Mesothelial cell of epicardium (in vitro differentiated cells): Measurements from ENCODE around the gene ABCA1. TPM values are rescaled to one million over a fixed set of nuclear protein-coding genes. Genes with fewer than 3 reads are reported as not detected.
"Not testable (repeated sequence)": the region's sequence is repeated elsewhere in the genome, so short reads cannot be mapped to it uniquely, and the experiment has no call there.

Experiments
- DNase-seq, 2 experiments: peaks; one replicate each; pipeline ENCODE4 v3.0.0; 2021; ENCODE audit warnings: low spot score in 2 of 2; ENCODE audit not compliant: unreplicated experiment in 2 of 2
- H3K27ac Mint-ChIP-seq: 2 replicates; pipeline ENCODE4 v1.8.0; 2021; ENCODE audit warnings: mixed read lengths
- H3K27me3 Mint-ChIP-seq: 2 replicates; pipeline ENCODE4 v1.8.0; 2021; ENCODE audit warnings: low read depth, mixed read lengths
- H3K36me3 Mint-ChIP-seq: 2 replicates; pipeline ENCODE4 v1.8.0; 2021; ENCODE audit warnings: mixed read lengths
- H3K4me1 Mint-ChIP-seq: 2 replicates; pipeline ENCODE4 v1.8.0; 2021; ENCODE audit warnings: mixed read lengths
- H3K4me3 Mint-ChIP-seq: 2 replicates; pipeline ENCODE4 v1.8.0; 2021; ENCODE audit warnings: mild to moderate bottlenecking, moderate library complexity, mixed read lengths
- H3K9me3 Mint-ChIP-seq: 2 replicates; pipeline ENCODE4 v1.8.0; 2021; ENCODE audit warnings: mixed read lengths
- total RNA-seq: library from RNA; stranded (reverse); gene quantifications from 3 replicates; pipeline ENCODE4 v1.2.1, GENCODE V29; 2021
- TF ChIP-seq, protein P1 (sequence below): fragments of 200-600 bp; sonication (generic); IDR thresholded peaks from one replicate; pipeline ENCODE4 v1.5.0; 2021; ENCODE audit warnings: antibody characterized with exemption; ENCODE audit not compliant: unreplicated experiment

Gene ABCA1
- total RNA-seq, 1 donor from 2014 or later: 39.9 TPM

DNA sequence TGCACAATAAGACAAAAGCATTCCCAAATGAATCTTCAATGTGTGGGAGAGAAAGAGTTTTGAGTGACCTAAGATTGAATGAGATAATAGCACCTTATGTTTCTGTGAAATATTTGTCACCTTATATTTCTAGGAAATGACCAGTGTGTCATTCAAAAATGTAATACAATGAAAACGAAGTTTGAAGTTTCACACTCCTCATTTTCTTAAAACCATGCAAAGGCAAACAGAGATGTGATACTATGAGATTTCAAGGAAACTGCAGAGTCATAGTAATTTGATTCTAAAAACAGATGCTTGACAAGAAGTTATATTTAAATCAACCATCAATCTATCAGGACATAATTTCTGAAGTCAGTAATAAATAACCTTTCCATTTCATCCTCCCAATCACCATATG lies 13.6 kb upstream of the ABCA1 start:
- no peak for DNase-seq
- Mint-ChIP-seq H3K27ac (no peak overlapping the region), H3K27me3 (no peaks in the 10 kb centered on the region), H3K4me1 (peaks cover 9% of the 10 kb centered on the region), H3K9me3 (no peaks in the 10 kb centered on the region), H3K4me3 (no peak overlapping the region), H3K36me3 (no peaks in the 10 kb centered on the region)
- TF ChIP-seq, protein P1, sequence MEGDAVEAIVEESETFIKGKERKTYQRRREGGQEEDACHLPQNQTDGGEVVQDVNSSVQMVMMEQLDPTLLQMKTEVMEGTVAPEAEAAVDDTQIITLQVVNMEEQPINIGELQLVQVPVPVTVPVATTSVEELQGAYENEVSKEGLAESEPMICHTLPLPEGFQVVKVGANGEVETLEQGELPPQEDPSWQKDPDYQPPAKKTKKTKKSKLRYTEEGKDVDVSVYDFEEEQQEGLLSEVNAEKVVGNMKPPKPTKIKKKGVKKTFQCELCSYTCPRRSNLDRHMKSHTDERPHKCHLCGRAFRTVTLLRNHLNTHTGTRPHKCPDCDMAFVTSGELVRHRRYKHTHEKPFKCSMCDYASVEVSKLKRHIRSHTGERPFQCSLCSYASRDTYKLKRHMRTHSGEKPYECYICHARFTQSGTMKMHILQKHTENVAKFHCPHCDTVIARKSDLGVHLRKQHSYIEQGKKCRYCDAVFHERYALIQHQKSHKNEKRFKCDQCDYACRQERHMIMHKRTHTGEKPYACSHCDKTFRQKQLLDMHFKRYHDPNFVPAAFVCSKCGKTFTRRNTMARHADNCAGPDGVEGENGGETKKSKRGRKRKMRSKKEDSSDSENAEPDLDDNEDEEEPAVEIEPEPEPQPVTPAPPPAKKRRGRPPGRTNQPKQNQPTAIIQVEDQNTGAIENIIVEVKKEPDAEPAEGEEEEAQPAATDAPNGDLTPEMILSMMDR: no peak

DNA sequence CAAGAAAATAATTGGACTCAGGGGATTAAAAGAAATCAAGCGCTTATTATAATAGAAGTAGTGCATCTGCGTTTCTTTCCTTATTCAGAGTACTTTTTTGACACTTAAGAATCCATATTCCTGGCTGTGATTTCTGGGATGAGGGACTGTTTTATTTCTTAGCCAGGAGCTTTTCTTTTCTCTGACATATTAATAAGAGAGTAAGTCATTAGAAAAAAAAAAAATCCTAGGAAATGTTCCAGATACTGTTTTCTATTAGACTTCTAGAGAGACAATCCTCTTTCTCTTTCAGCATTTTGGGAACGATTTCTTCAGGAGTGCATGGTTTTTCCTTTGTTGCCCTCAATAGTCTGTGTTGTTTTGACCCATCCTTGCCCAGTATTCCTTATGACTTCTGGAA lies 8.3 kb upstream of the ABCA1 start:
- DNase-seq: no peak
- Mint-ChIP-seq H3K27me3 (no peaks in the 10 kb centered on the region), H3K4me3 (no peak overlapping the region), H3K36me3 (no peaks in the 10 kb centered on the region), H3K27ac (no peak overlapping the region), H3K4me1 (peaks cover 7% of the 10 kb centered on the region), H3K9me3 (no peaks in the 10 kb centered on the region)
- TF ChIP-seq, protein P1: no peak

DNA sequence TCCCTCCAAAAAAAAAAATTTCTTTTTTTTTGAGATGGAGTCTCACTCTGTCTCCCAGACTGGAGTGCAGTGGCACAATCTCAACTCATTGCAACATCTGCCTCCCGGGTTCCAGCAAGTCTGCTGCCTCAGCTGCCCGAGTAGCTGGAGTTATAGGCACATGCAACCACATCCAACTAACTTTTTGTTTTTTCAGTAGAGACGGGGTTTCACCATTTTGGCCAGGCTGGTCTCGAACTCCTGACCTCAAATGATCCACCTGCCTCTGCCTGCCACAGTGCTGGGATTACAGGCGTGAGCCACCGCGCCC lies 7.5 kb upstream of the ABCA1 start:
- not testable (repeated sequence) for DNase-seq, H3K27me3 Mint-ChIP-seq, H3K36me3 Mint-ChIP-seq, H3K27ac Mint-ChIP-seq, H3K4me1 Mint-ChIP-seq, H3K9me3 Mint-ChIP-seq, H3K4me3 Mint-ChIP-seq

DNA sequence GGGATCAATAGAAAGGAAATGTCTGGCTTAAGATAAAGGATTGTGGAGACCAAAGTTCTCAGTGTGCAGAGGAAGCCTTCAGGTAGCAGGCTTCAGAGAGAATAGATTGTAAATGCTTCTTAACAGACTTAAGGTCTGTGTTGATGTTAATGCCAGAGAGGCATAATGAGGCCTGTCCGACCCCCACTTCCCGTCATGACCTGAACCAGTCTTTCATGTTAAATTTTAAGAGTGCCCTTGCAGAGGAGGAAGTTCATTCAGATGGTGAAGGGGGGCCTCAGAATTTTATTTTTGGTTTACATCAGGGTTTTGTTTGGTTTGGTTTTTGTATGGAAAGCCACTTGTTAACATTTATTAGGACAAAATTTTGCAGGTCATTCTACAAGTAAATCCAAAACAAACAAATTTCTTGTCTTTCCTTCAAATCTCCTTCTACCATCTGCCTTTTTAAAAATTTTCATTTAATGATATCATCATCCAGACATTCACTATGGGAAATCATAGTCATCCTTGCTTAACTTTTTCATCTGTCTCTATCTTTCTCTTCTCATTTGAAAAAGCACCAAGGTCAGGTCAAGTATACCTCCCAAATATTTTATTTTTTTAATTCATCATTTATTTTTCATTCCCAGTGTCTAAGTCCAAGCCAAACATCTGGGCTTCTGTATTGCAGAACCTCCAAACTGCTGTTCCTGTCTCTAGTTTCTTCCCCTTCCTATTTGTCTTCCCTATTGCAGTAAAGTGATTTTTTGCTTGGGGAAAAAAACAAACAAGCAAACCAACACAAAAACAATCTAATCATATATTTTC lies 6.9 kb upstream of the ABCA1 start:
- no peak overlapping the region for H3K4me3 Mint-ChIP-seq
- H3K9me3 Mint-ChIP-seq: no peaks in the 10 kb centered on the region
- H3K4me1 Mint-ChIP-seq: peaks cover 7% of the 10 kb centered on the region
- no peak overlapping the region for H3K27ac Mint-ChIP-seq
- TF ChIP-seq, protein P1: no peak
- no peaks in the 10 kb centered on the region for H3K27me3 Mint-ChIP-seq
- H3K36me3 Mint-ChIP-seq: no peaks in the 10 kb centered on the region
- no peak for DNase-seq

DNA sequence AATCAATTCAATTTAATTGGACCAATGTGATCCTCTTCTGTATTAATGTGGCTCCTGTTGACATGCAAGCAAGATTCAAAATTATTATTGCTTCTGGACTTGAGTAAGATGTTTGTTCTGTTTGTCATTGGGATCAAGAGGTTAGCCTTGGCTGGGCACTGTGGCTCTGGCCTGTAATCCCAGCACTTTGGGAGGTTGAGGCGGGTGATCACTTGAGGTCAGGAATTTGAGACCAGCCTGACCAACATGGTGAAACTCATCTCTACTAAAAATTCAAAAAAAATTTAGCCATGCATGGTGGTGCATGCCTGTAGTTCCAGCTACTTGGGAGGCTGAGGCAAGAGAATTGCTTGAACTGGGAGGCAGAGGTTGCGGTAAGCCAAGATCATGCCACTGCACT lies 5.1 kb upstream of the ABCA1 start:
- peaks cover 15% of the 10 kb centered on the region for H3K4me1 Mint-ChIP-seq
- not testable (repeated sequence) for H3K9me3 Mint-ChIP-seq, H3K4me3 Mint-ChIP-seq, H3K27ac Mint-ChIP-seq, H3K27me3 Mint-ChIP-seq, H3K36me3 Mint-ChIP-seq, DNase-seq

DNA sequence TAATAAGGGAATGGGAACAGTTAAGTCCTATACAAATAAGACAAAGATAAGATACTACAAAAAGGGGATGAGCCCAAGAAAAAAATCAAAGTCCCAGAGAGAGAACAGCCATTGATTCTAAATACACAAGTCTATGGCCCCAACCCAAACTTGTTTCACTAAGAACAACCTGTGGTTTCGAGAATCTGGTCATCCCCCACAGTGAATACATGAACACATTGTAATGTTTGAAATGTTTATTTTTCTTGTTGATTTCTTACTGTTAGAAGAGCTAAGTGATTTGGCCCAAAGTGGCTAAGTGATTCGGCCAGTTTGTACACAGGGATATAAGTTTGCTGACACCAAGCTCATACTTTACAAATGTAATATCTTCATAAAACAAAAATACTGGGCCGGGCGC lies 3.3 kb upstream of the ABCA1 start:
- Mint-ChIP-seq H3K4me1 (peaks cover 18% of the 10 kb centered on the region), H3K9me3 (no peaks in the 10 kb centered on the region), H3K4me3 (no peak overlapping the region), H3K27ac (no peak overlapping the region), H3K36me3 (no peaks in the 10 kb centered on the region), H3K27me3 (no peaks in the 10 kb centered on the region)
- TF ChIP-seq, protein P1: no peak
- no peak for DNase-seq
